Fibroblast of mammary gland (primary cell): ENCODE results near the gene AFF3.

Experiments
- DNase-seq: peaks from one replicate; pipeline ENCODE4 v3.0.0-alpha.2; 2010; ENCODE audit warnings: low read depth
- H3K4me3 ChIP-seq: 2 replicates; pipeline ENCODE4 v1.5.1; 2011; ENCODE audit warnings: low read depth, mild to moderate bottlenecking, low read length, moderate library complexity; ENCODE audit not compliant: control insufficient read depth
- TF ChIP-seq, protein P1 (sequence below): conservative IDR thresholded peaks from 2 replicates; pipeline ENCODE4 v1.5.1; 2011; ENCODE audit warnings: low read depth, low read length, inconsistent platforms; ENCODE audit not compliant: control insufficient read depth, insufficient read depth

Gene AFF3

DNA sequence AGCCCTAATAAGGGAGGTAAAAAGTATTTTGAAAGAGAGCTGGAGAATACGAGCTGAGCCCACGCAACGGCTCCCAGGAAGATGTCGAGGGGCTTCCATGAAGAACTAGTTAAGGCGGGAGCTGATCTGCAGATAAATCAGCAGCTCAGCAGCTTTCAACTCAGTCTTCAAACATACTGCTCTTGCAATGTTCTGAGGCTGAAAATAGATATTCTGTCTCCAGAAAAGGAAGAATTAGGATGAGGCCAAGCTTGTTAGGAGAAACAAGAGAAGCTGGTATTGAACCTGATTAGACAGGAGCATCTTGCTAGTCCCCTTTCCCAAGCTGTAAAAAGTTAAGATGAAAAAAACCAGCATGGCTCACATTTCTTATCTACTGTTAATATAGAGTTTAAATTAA lies 91.1 kb downstream of the AFF3 start:
- TF ChIP-seq, protein P1, sequence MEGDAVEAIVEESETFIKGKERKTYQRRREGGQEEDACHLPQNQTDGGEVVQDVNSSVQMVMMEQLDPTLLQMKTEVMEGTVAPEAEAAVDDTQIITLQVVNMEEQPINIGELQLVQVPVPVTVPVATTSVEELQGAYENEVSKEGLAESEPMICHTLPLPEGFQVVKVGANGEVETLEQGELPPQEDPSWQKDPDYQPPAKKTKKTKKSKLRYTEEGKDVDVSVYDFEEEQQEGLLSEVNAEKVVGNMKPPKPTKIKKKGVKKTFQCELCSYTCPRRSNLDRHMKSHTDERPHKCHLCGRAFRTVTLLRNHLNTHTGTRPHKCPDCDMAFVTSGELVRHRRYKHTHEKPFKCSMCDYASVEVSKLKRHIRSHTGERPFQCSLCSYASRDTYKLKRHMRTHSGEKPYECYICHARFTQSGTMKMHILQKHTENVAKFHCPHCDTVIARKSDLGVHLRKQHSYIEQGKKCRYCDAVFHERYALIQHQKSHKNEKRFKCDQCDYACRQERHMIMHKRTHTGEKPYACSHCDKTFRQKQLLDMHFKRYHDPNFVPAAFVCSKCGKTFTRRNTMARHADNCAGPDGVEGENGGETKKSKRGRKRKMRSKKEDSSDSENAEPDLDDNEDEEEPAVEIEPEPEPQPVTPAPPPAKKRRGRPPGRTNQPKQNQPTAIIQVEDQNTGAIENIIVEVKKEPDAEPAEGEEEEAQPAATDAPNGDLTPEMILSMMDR: no peak
- DNase-seq: no peak
- no peak overlapping the region for H3K4me3 ChIP-seq

DNA sequence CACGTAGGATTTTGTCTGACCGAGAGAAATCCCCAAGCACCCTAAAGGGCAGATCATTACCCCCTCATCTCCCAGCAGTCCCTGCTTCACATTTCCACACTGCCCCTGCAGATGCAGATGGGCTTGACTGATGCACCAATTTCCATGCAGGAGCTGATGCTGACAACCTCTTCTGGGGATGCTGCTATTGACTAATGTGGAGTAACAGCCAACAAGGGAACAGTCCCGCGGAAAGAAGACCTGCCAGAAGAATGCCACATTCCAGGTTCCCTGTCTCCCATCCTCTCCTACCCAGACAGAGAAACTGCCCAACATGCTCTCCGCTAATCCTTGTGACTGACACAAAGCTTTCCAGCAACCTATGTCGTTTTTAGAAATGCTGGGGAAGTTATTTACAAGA lies 91.7 kb downstream of the AFF3 start:
- DNase-seq: no peak
- TF ChIP-seq, protein P1: no peak
- H3K4me3 ChIP-seq: no peak overlapping the region

DNA sequence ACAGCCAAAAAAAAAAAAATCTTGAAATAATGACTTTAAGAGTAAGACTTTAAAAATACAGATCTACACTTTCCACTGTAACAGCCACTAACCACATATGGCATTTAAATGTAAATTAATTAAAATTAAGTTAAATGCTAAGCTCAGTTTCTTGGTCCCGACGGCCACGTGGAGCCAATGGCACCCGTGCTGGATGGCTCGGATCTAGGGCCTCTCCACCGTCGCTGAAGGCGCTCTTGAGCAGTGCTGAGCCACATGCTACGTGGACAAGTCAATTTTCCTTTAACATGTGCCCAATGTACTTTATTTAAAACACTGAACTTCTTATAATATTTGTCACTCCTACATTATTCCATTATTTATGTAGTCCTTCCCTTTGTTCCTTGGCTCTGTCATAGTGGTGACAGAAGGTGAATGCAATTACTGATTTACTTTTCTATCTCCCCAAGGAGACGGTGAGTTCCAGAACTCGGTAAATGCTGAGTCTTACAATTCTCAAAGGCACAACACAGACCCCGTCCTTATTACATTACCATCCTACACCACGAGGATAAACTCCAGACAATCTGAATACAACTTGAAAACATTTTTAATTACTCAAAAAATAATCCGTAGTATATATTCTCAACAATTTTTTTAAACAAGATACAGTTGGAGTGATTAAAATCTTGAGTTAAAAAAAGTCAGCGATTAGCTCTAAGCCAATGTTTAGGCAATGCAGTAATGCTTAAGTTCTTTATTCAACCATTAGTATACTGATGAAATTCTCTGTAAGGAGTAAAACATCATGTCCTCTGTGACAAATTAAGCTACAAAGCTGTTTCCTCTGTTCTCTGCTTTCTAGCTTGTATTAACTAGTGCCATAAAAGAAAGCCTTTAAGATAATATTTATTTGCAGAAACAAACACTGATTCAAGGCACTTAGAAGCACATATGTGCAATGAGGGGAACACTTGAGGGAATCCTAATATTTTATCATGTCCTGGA lies 95.1 kb downstream of the AFF3 start:
- TF ChIP-seq, protein P1: no peak
- DNase-seq: no peak
- H3K4me3 ChIP-seq: no peak overlapping the region

DNA sequence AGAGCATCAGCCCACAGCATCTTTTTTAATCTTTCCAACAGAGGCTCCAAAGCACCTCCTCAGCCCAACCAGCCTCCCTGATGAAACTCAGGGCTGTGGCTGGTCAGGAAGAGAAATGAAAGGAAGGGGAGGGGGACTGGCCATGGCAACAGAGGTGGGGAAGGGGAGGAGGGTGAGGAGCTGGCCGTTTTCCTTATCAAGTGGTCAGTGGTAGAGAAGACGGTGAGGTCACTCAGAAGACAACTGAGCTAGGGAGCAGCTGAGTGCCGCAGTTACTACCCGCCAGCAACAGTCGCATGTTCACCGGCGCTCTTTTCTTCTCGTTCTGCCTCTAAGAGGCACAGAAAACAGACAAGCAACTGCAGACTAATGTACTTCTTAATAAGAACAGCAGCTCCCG lies 97.4 kb downstream of the AFF3 start:
- no peak for DNase-seq
- no peak overlapping the region for H3K4me3 ChIP-seq
- TF ChIP-seq, protein P1: no peak

DNA sequence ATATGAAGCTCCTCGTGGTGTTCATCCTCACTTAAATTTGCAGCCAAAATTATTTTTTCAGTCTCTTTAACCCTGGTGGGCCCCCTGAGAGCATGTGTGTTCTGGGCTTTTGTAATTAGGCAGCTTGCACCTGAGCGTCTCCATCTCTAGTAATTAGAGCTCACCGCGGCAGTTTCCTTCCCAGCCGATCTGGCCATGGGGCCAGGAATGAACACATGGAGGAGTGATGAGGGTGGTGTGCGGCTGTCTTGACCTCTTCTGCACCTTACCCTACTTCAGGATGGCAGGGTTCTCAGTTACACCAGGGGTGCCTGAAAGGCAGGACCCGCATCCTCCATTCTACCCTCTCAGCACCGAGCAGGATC lies 98.5 kb downstream of the AFF3 start:
- TF ChIP-seq, protein P1: no peak
- H3K4me3 ChIP-seq: no peak overlapping the region
- no peak for DNase-seq

DNA sequence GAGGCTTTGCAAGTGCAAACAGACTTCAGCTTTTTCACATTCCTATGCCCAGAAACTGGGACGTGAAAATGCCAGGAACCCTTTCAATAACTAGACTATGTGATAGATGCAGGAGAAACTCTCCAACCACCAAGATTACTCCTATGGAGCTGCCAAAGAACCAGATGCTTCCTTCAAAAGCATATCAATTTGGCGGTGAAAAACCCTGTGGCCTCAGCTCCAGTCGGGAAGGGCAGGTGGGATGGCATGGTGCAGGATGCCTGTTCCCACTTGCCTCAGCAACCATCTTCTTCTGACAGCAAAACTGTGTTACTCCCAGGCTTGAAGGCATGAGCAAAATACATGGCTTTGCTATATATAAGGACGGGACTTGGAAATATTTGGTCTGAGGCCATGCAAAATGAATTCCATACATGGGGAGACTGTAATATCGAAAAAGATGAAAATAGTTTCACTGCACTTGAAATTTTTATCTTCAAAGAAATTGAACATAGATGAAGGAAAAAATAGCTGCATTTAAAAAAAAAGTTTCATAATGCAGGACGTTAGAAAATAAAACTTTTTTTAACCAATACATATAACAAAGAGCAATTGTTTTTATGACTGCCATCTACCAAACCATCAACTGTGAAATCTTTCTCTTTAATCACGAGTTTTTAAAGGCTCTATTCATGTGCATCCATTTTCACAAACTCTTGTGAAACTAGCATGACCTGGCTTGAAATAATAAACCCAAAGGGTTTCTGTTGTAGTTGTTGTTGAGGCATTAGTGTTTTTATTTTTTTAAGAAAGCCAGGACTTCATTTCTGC lies 99.1 kb downstream of the AFF3 start:
- TF ChIP-seq, protein P1: no peak
- no peak for DNase-seq
- no peak overlapping the region for H3K4me3 ChIP-seq
